Eye (tissue), 1 donor: ENCODE results near the gene CAMSAP1.
A peak's percentile ranks its signal among the peaks of the same experiment; 100 is the strongest.

ENCODE experiments used
- DNase-seq: peaks from one replicate; pipeline ENCODE4 v3.0.0-alpha.2; 2015

Gene CAMSAP1

DNA sequence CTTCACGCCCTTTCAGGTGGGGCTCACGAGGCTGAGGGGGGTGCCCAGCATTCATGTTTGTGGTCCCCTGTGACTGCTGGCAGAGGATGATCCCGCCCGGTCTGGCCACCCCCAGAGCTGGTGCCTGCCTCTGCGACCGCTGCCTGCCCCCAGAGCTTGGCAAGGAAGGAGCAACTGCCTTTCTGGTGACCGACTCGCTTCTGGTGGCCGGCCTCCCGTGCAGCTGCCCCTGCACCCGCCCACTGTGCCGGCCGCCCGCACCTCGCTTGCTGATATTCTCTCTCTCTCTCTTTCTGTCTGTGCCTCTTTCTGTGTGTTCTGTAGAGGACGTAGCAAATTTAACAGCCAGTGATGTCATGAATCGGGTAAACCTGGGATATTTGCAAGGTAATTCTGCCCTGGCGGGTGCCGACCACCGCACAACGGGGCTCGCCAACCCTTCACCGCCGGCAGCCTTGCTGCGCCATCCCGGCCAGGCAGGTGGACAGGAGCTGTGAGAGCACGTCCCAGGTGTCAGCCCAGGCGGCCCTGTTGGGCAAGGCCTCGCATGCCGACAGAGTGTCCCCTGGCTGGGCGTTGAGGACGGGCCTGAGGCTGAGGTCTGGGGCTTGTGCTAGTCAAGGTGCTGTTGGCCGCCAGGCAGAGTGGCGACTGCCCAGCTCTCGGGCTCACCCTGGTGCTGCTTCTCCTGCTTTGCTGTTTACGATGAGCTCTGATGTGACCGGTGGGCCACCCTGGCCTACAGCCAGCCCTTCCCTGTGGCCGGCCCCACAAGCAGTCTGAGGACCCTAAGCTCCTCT is 119.4 kb downstream of the CAMSAP1 start:
- DNase-seq: no peak

GRCh38 chr9:135787317-135787716 is 120.0 kb downstream of the CAMSAP1 start:
- DNase-seq: no peak

- DNase-seq: no peak
Measured at GRCh38 chr9:135786146-135786690, 121.1 kb downstream of the CAMSAP1 start.

DNA sequence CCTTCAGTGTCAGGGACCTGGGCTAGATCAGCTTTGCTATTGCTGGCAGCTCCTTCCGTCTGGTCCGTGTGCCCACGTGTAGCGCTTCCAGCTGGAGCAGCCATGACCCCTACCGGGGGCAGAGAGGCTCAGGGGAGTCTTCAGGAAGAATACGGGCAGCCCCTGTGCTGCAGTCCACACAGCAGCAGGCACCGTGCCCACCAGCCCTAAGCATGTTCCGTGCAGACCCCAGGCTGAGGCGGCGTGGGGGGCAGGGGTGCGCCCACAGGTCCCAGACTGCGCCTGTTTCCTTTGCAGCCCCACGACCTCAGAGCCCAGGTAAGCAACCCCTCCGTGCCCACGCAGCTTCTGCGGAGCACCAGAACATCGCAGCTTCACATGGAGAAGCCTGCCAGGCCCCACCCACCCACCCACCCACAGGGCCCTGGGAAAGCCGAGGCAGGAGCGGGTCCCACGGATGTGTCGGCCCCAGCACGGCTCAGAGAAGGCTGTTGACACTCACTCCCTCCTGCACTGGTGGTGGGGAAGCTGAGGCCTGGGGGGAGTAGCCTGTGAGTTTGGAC is 122.3 kb downstream of the CAMSAP1 start:
- no peak for DNase-seq

DNA sequence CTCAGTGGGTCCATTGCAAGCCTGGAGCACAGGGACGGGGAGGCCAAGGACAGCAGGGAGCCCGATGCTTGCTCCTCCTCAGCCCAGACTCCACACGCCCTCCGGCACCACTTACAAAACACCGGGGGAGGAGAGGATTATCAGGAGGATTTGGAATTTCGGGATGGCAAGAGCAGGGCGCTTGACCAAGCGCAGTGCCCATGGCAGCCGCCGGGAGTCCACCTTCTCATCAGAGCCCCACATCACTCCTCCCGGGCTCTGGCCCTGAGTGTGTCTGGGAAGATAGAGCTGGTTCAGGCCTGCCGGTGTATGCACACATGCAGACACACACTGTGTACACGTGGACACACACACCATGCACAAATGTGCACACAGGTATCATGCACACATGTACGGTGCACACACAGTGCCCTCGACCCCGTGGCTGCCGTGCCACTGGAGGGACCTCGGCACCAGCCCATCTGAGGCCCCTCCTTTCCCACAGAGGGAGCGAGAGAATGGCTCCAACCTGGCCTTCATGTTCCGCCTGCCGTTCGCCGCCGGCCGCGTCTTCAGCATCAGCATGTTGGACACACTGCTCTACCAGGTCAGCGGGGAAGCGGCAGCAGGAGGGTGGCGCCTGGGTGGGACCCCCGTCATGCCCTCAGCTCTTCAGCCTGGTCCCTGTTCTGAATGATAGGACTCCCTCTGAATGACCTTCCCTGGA is 123.7 kb downstream of the CAMSAP1 start:
- no peak for DNase-seq

- no peak for DNase-seq
Measured at GRCh38 chr9:135782946-135783345, 124.4 kb downstream of the CAMSAP1 start.

DNA sequence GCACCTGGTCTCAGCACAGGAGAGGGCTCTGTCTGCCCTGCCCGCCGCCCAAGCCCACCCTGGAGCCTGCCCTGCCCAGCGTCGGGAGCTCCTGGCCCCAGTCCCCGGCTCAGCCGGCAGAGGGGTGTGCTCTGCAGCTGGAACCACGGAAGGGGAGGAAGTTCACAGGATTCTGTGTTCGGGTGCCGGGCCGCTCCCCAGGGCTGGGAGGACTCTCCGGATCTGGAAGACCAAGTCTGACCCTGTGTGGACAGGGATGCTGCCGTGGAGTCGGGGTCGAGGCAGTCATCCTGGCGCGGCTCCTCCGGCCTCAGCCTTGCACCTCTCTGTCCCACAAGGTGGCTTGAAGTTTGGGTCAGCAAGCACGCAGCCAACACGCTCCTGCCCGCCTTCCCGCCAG is 126.7 kb downstream of the CAMSAP1 start:
- no peak for DNase-seq

DNA sequence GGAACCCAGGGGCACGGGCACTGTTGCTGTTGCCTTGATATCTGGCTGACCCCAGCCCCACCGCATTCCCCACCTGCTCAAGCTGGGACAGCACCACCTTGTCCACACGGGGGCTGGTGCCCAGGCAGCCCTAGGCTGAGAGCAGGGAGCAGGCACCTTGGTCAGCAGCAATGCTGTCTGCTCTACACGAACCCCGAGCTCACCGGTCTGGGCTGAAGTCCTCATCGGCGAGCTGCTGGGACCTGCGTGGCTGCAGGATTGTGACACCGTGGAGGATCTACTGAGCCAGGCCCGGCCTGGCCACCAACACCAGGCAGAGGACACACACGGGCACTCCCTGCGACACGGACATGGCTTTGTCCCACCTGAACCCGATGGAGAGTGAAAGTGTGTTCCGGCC is 127.3 kb downstream of the CAMSAP1 start:
- no peak for DNase-seq

DNA sequence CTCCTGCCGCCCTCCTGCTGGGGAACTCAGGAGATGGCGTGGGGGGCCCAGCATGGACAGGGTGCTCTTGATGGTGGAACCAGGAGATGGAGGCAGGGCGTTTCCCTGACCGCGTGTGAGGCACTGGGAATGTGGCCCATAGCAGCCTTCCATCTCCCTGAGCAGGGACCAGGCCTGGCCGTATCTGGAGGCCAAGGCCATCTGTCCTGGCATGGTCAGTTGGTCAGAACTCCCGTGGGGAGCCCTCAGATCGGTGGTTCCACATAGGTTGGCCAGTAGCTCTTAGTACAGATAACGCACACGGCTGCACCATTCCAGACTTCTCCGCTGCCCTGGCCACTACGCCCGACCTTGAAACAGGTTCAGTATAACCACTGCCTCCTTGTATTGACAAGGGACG is 127.8 kb downstream of the CAMSAP1 start:
- DNase-seq: no peak

GRCh38 chr9:135778421-135778820 is 128.9 kb downstream of the CAMSAP1 start:
- no peak for DNase-seq

DNA sequence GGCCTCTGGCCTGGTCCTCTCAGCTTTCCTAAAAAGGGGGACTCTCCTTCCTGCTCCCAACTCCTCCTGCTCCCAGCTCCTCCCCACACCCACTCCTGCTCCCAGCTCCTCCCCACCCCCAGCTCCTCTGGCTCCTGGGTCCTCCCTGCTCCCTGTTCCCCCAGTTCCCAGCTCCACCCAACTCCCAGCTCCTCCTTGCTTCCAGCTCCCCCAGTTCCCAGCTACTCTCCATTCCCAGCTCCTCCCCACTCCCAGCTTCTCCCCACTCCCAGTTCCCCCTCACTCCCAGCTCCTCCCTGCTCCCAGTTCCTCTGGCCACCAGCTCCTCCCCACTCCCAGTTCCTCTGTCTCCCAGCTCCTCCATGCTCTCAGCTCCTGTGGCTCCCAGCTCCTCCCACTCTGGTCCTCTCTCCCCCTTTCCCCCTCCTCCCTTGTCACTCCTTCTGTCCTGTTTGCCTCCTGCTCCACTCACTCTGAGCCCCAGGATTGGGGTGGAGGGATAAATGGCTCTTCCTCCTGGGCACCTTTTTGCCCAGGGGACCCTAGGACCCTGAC is 129.6 kb downstream of the CAMSAP1 start:
- no peak for DNase-seq

DNA sequence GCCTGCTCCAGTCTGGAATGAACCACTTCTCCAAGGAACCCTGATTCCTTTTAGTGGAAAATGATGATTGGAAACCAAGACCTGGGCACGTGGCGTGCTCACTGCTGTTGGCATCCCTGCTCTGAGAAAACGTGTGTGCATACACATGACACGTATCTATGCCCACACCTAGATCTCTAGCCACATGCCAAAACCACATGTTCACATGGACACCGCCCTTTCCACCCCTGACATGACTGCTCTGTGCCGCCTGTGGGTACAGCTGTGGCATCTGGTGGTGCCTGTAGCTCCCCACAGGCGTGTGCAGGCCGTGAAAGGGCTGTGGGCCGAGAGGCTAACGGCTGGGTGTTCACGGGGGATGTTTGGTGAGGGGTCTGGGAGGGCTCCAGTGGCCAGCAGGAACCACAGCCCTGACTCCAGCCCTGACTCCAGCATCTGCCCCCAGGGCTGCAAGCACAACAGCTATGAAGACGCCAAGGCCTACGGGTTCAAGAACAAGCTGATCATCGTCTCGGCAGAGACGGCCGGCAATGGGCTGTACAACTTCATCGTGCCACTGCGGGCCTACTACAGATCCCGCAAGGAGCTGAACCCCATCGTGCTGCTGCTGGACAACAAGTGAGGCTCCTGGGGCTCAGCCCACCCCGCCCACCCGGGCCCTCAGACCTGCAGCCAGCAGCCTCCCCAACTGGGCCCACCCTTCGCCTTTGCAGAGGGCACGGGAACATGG is 130.3 kb downstream of the CAMSAP1 start:
- DNase-seq: no peak

DNA sequence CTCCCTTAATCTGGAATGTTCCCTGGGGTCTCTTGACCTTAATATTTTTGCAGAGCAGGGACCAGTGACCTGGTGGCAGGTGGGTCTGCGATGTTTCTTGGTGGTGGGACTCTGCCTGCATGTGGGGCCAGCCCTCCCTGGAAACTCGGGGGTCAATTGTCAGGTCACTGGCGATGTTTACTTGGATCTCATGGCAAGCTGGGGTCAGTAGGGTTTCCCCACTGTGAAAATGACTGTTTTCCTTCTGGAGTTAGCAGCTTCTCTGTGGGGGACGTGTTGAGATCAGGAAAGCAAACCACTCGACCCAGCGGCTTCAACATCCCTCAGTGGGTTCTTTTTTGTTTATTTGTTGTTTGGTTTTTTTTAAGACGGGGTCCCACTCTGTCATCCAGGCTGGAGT is 131.4 kb downstream of the CAMSAP1 start:
- DNase-seq: no peak

GRCh38 chr9:135774794-135775525 is 132.4 kb downstream of the CAMSAP1 start:
- DNase-seq: no peak

DNA sequence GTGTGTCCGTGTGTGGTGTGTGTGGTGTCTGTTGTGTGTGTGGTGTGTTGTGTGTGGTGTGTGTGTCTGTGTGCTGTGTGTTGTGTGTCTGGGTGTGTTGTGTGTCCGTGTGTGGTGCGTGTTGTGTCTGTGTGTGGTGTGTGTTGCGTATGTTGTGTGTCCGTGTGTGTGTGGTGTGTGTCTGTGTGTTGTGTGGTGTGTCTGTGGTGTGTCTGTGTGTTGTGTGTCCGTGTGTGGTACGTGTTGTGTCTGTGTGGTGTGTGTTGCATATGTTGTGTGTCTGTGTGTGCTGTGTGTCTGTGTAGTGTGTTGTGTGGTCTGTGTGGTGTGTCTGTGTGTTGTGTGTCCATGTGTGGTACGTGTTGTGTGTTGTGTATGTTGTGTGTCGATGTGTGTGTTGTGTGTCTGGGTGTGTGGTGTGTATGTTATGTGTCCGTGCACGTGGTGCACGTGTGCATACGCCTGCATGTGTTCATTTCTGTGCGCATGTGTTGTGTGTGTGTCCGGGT is 133.1 kb downstream of the CAMSAP1 start:
- no peak for DNase-seq

- no peak for DNase-seq
Measured at GRCh38 chr9:135773530-135774238, 133.7 kb downstream of the CAMSAP1 start.

DNA sequence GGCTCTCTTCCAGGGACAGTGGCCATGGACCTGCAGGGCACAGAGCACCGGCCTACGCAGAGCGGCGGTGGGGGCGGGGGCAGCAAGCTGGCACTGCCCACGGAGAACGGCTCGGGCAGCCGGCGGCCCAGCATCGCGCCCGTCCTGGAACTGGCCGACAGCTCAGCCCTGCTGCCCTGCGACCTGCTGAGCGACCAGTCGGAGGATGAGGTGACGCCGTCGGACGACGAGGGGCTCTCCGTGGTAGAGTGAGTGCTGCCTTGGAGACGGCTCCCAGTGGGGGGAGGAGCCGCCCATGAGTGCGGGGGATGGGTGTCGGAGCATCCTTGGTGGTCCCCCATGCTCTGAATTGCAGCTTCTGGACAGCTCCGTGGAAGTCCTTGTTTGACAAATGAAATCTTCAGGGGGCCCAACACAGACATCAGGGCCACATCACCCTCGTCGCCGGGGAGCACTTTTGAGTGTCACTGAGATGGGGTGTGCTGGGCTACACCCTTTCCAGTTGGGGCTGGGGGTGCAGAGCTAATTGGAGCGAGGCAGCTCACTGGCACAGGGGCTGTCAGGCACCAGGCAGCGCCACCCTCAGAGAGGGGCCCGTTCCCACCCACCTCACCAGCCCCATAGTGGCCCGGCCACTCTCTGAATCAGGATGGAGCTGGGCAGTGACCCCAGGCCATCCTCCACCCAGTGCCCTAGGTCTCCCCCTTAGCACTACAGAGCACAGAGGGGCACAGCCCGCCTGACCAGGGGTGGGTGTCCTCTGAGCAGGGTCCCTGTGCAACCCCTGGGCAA is 134.4 kb downstream of the CAMSAP1 start:
- peak; percentile 13 for DNase-seq

DNA sequence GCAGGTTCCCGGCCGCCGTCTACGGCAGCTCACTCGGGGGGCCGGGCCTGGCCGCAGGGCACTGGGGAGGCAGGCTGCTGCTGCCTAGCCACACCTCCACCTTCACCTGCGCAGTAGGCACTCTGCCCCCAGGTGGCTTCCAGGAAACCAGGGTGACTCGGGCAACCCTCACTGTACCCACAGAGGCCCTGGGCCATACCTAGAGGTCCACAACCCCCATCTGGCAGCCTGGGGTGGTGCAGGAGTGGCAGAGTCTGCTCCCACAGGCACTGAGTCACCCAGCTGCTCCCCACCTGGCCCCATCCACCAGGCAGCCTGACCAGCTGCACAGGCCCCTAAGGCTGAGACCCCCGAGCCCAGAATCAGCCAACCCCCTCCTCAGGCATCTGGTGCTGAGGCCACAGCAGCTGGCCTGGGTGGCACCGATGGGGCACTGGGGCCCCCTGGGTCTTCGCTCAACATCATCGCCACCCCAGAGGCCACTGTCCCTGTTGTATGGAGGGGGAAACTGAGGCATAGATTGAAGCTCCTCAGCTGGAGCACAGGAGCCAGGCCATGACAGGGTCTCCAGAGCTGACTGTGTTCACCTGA is 135.2 kb downstream of the CAMSAP1 start:
- no peak for DNase-seq

- no peak for DNase-seq
Measured at GRCh38 chr9:135771401-135772051, 135.8 kb downstream of the CAMSAP1 start.
